NT2/D1 (cell line): ENCODE data around the gene TNS4.

Experiments used
- SUZ12 ChIP-seq: IDR thresholded peaks from 2 replicates; pipeline ENCODE4 v1.6.1; 2011; ENCODE audit not compliant: insufficient read length, insufficient read depth; ENCODE audit errors: extremely low read depth
- YY1 ChIP-seq: IDR thresholded peaks from 2 replicates; pipeline ENCODE4 v1.6.1; 2011; ENCODE audit not compliant: insufficient read length, insufficient read depth
- ZNF274 ChIP-seq: IDR thresholded peaks from 2 replicates; pipeline ENCODE4 v1.6.1; 2011; ENCODE audit warnings: mild to moderate bottlenecking, low read depth, low read length

DNA sequence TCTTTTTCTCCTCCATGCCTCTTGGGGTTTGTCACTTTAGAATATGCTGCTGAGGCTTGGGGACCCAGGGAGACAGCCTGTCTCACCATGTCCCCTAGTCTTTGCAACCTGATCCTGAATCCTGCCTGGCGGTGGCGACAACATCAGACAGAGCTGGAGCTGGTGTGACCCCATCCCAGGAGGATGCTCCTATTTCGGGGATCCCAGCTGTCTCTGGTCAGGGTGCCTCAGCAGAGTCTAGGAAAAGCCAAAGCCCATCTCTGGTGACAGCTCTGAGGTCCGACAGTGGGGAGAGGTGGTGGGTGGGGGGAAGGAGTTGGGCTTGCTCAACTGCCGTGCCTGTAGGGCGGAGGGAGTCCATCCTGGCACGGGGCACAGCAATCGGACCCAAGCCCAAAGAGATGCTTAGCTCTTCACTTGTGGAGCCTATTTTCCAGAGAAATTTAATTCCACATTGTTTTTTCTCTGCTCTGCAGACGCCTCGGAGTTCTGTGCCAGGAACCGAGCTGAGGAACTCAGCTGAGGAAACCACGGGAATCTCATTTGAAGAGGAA, 10.3 kb upstream of the TNS4 start:
- no peak for TF ChIP-seq ZNF274
- TF ChIP-seq YY1 = no peak
- no peak for TF ChIP-seq SUZ12
